ENCODE results near the gene RNF212.
A peak's percentile ranks its signal among the peaks of the same experiment; 100 is the strongest.

RNF212 gene

GRCh38 chr4:1044469-1045192 is 68.7 kb downstream of the RNF212 start:
- DNase-seq (ENCODE audit: low read depth in 1 of 2, low spot score in 1 of 2): no peak
- no peak for TF ChIP-seq JUND (IDR thresholded peaks at IDR 0.05; ENCODE audit: low read depth)
- in situ Hi-C loops (cut with HindIII; ENCODE audit: low pct_unique_long_range_greater_than_20kb, low sequenced_read_pairs): no loop called here

GRCh38 chr4:1043651-1044468 is 69.5 kb downstream of the RNF212 start:
- no peak for TF ChIP-seq JUND (IDR thresholded peaks at IDR 0.05; ENCODE audit: low read depth)
- DNase-seq (ENCODE audit: low read depth in 1 of 2, low spot score in 1 of 2): no peak
- in situ Hi-C loops (cut with HindIII; ENCODE audit: low pct_unique_long_range_greater_than_20kb, low sequenced_read_pairs): no loop called here

- no peak for TF ChIP-seq JUND (IDR thresholded peaks at IDR 0.05; ENCODE audit: low read depth)
- DNase-seq (ENCODE audit: low read depth in 1 of 2, low spot score in 1 of 2): no peak
- in situ Hi-C loops (cut with HindIII; ENCODE audit: low pct_unique_long_range_greater_than_20kb, low sequenced_read_pairs): no loop called here
These were observed 70.2 kb downstream of the RNF212 start for GRCh38 chr4:1043162-1043561.

GRCh38 chr4:1042352-1043055 is 70.9 kb downstream of the RNF212 start:
- in situ Hi-C loops (cut with HindIII; ENCODE audit: low pct_unique_long_range_greater_than_20kb, low sequenced_read_pairs): no loop called here
- TF ChIP-seq JUND (IDR thresholded peaks at IDR 0.05; ENCODE audit: low read depth): no peak

GRCh38 chr4:1041936-1042330 is 71.4 kb downstream of the RNF212 start:
- no peak for TF ChIP-seq JUND (IDR thresholded peaks at IDR 0.05; ENCODE audit: low read depth)
- DNase-seq (ENCODE audit: low read depth in 1 of 2, low spot score in 1 of 2): no peak
- in situ Hi-C loops (cut with HindIII; ENCODE audit: low pct_unique_long_range_greater_than_20kb, low sequenced_read_pairs): no loop called here

More at GRCh38 chr4:1042352-1043055, 70.9 kb downstream of the RNF212 start:
- DNase-seq (ENCODE audit: low read depth in 1 of 2, low spot score in 1 of 2): no peak

GRCh38 chr4:1041147-1041935 is 72.0 kb downstream of the RNF212 start:
- TF ChIP-seq JUND (IDR thresholded peaks at IDR 0.05; ENCODE audit: low read depth): no peak
- DNase-seq (ENCODE audit: low read depth in 1 of 2, low spot score in 1 of 2): no peak
- in situ Hi-C loops (cut with HindIII; ENCODE audit: low pct_unique_long_range_greater_than_20kb, low sequenced_read_pairs): no loop called here

GRCh38 chr4:1040344-1041146 is 72.8 kb downstream of the RNF212 start:
- TF ChIP-seq JUND (IDR thresholded peaks at IDR 0.05; ENCODE audit: low read depth): no peak
- DNase-seq (ENCODE audit: low read depth in 1 of 2, low spot score in 1 of 2): no peak
- in situ Hi-C loops (cut with HindIII; ENCODE audit: low pct_unique_long_range_greater_than_20kb, low sequenced_read_pairs): no loop called here

- peak in 1 of 2 experiments; percentile 71 for DNase-seq (ENCODE audit: low read depth in 1 of 2, low spot score in 1 of 2)
- in situ Hi-C loops (cut with HindIII; ENCODE audit: low pct_unique_long_range_greater_than_20kb, low sequenced_read_pairs): no loop called here
- no peak for TF ChIP-seq JUND (IDR thresholded peaks at IDR 0.05; ENCODE audit: low read depth)
These were observed 73.6 kb downstream of the RNF212 start for GRCh38 chr4:1039493-1040343.

- in situ Hi-C loops (cut with HindIII; ENCODE audit: low pct_unique_long_range_greater_than_20kb, low sequenced_read_pairs): no loop called here
- TF ChIP-seq JUND (IDR thresholded peaks at IDR 0.05; ENCODE audit: low read depth): no peak
- no peak for DNase-seq (ENCODE audit: low read depth in 1 of 2, low spot score in 1 of 2)
These were observed 74.3 kb downstream of the RNF212 start for GRCh38 chr4:1038948-1039492.

- TF ChIP-seq JUND (IDR thresholded peaks at IDR 0.05; ENCODE audit: low read depth): no peak
- in situ Hi-C loops (cut with HindIII; ENCODE audit: low pct_unique_long_range_greater_than_20kb, low sequenced_read_pairs): no loop called here
- no peak for DNase-seq (ENCODE audit: low read depth in 1 of 2, low spot score in 1 of 2)
These were observed 76.2 kb downstream of the RNF212 start for GRCh38 chr4:1036976-1037810.

Measured in T47D (cell line).